HepG2 (cell line): ENCODE results near the gene PLPP3. TPM values are rescaled to one million over a fixed set of nuclear protein-coding genes. Genes with fewer than 3 reads are reported as not detected.

Source experiments
- ARID3A ChIP-seq: IDR thresholded peaks from 2 replicates; pipeline ENCODE4 v1.6.1; 2012; ENCODE audit warnings: low read depth, low read length, improper control_type of control experiment
- GLI4 ChIP-seq: sonication (generic); formaldehyde crosslinking; IDR thresholded peaks from 2 replicates; pipeline ENCODE4 v1.5.1; 2020; ENCODE audit warnings: missing genetic modification reagents, mild to moderate bottlenecking, moderate library complexity, borderline replicate concordance
- HHEX ChIP-seq: IDR thresholded peaks from 2 replicates; pipeline ENCODE4 v1.6.1; 2016; ENCODE audit warnings: control low read depth
- KLF15 ChIP-seq: sonication (generic); formaldehyde crosslinking; IDR thresholded peaks from 2 replicates; pipeline ENCODE4 v1.8.1; 2023; ENCODE audit warnings: borderline replicate concordance, mild to moderate bottlenecking, inconsistent platforms, missing genetic modification reagents, mixed read lengths
- MYC ChIP-seq: sonication (generic); formaldehyde crosslinking; IDR thresholded peaks from 2 replicates; pipeline ENCODE4 v1.9.0; 2021; ENCODE audit warnings: missing genetic modification reagents, borderline replicate concordance
- RFX1 ChIP-seq: fragments of 450-650 bp; IDR thresholded peaks from 2 replicates; pipeline ENCODE4 v1.6.1; 2017
- RFXANK ChIP-seq: IDR thresholded peaks from 2 replicates; pipeline ENCODE4 v1.6.1; 2016
- SIX1 ChIP-seq: sonication (generic); formaldehyde crosslinking; IDR thresholded peaks from 2 replicates; pipeline ENCODE4 v1.4.0; 2020; ENCODE audit warnings: missing genetic modification reagents, borderline replicate concordance
- TFDP1 ChIP-seq: IDR thresholded peaks from 2 replicates; pipeline ENCODE4 v1.6.1; 2016; ENCODE audit warnings: missing compliant biosample characterization, missing genetic modification reagents, borderline replicate concordance
- TSC22D2 ChIP-seq: sonication (generic); formaldehyde crosslinking; IDR thresholded peaks from 2 replicates; pipeline ENCODE4 v1.5.1; 2020; ENCODE audit warnings: missing genetic modification reagents, mild to moderate bottlenecking, borderline replicate concordance
- ZMYM2 ChIP-seq: sonication (generic); formaldehyde crosslinking; IDR thresholded peaks from 2 replicates; pipeline ENCODE4 v1.8.0; 2022; ENCODE audit warnings: mild to moderate bottlenecking, missing genetic modification reagents
- ZNF292 ChIP-seq: sonication (generic); formaldehyde crosslinking; IDR thresholded peaks from 2 replicates; pipeline ENCODE4 v1.8.1; 2022; ENCODE audit warnings: mild to moderate bottlenecking, low read depth, missing genetic modification reagents, borderline replicate concordance
- ZNF296 ChIP-seq: sonication (generic); formaldehyde crosslinking; conservative IDR thresholded peaks from 2 replicates; pipeline ENCODE4 v1.5.0; 2020; ENCODE audit warnings: mild to moderate bottlenecking, missing genetic modification reagents
- ZNF598 ChIP-seq: sonication (generic); formaldehyde crosslinking; IDR thresholded peaks from 2 replicates; pipeline ENCODE4 v1.5.1; 2020; ENCODE audit warnings: mild to moderate bottlenecking, missing genetic modification reagents, borderline replicate concordance
- polyA plus RNA-seq, 8 experiments: library from polyadenylated mRNA; depleted of rRNA in 3 of 8; stranded (reverse) in 7 of 8; unstranded in 1 of 8; fragments of >200 nt; fragmentation: Illumina TruSeq in 4 of 8; extraction: Trizol in 4 of 8; gene quantifications; 2 replicates each; pipeline versions ENCODE4 v1.2.1 to v1.2.3, GENCODE V29; 2011 to 2016; ENCODE audit warnings: low read depth in 4 of 8, missing spikeins in 1 of 8, mixed read lengths in 1 of 8; ENCODE audit not compliant: insufficient read depth in 1 of 8
- total RNA-seq, 5 experiments: library from RNA; depleted of rRNA; stranded (reverse); fragments of >200 nt; fragmentation: Illumina TruSeq; extraction: Trizol; gene quantifications; 2 replicates each; pipeline ENCODE4 v1.2.3, GENCODE V29; 2016; ENCODE audit warnings: low read depth in 1 of 5
- TF ChIP-seq, protein P1 (sequence below): sonication (generic); formaldehyde crosslinking; IDR thresholded peaks from 2 replicates; pipeline ENCODE4 v1.4.0; 2020; ENCODE audit warnings: missing genetic modification reagents, borderline replicate concordance
- TF ChIP-seq, protein P2 (sequence below): sonication (generic); formaldehyde crosslinking; IDR thresholded peaks from 2 replicates; pipeline ENCODE4 v1.5.0; 2020; ENCODE audit warnings: missing genetic modification reagents
- TF ChIP-seq, protein P3 (sequence below): sonication (generic); formaldehyde crosslinking; IDR thresholded peaks from 2 replicates; pipeline ENCODE4 v1.4.0; 2020; ENCODE audit warnings: missing genetic modification reagents

The PLPP3 gene
- total and polyA plus RNA-seq, 2 of the 13 experiments (the other 11 are each of a cell fraction or from before 2014, with no cell fraction given), result 49.7 to 65.8 TPM

DNA sequence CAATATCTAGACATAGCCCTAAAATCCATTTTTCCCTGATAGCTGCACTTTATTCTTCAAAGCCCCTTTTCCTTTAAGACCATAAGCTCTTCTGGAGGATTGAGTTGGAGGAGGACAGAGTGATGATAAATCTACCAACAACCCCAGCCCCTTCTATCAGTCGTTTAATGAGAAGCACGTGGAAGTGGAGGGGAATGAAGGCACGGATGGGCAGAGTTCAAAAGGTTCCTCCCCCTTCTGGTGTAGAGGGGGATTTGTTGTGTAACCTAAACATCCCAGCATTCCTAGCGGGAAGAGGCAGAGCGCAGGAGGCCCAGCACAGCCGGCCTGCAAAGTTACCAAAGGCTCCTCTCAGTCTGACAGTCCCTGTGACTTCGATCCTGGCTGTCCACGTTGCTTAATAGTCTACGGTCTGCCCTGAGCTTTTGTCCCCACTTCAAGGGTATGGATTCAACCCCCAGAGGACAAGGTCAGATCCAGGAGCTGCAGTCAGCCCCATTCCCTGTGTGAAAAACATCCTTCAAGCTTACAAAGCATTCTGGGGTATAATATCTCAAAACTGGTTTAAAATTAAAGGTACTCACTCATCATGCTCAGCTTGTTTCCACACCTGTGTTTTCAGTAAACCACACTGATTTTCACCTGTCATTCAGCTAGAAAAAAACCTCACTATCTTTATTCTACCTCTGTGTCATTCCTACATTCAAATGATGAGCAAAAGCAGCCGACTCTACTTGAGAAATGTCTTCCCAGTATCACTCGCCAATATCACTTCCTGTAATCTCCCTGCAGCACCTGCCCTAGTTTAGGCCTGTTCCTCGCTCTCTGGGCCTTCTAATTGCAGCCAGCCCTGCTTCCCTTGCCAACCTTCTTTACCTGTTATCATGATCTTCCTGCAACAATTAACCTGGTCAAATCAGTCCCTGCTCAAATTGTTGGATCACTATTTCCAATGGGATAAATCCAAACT, 117.9 kb downstream of the PLPP3 start (continued):
- TF ChIP-seq, protein P1, sequence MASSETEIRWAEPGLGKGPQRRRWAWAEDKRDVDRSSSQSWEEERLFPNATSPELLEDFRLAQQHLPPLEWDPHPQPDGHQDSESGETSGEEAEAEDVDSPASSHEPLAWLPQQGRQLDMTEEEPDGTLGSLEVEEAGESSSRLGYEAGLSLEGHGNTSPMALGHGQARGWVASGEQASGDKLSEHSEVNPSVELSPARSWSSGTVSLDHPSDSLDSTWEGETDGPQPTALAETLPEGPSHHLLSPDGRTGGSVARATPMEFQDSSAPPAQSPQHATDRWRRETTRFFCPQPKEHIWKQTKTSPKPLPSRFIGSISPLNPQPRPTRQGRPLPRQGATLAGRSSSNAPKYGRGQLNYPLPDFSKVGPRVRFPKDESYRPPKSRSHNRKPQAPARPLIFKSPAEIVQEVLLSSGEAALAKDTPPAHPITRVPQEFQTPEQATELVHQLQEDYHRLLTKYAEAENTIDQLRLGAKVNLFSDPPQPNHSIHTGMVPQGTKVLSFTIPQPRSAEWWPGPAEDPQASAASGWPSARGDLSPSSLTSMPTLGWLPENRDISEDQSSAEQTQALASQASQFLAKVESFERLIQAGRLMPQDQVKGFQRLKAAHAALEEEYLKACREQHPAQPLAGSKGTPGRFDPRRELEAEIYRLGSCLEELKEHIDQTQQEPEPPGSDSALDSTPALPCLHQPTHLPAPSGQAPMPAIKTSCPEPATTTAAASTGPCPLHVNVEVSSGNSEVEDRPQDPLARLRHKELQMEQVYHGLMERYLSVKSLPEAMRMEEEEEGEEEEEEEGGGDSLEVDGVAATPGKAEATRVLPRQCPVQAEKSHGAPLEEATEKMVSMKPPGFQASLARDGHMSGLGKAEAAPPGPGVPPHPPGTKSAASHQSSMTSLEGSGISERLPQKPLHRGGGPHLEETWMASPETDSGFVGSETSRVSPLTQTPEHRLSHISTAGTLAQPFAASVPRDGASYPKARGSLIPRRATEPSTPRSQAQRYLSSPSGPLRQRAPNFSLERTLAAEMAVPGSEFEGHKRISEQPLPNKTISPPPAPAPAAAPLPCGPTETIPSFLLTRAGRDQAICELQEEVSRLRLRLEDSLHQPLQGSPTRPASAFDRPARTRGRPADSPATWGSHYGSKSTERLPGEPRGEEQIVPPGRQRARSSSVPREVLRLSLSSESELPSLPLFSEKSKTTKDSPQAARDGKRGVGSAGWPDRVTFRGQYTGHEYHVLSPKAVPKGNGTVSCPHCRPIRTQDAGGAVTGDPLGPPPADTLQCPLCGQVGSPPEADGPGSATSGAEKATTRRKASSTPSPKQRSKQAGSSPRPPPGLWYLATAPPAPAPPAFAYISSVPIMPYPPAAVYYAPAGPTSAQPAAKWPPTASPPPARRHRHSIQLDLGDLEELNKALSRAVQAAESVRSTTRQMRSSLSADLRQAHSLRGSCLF (CRISPR knock-in tag), result no peak
- no peak for TF ChIP-seq TSC22D2 (CRISPR knock-in tag)
- TF ChIP-seq KLF15 (CRISPR knock-in tag), result no peak
- no peak for TF ChIP-seq ARID3A
- 0 out of 2 replicates have a peak, but pooled peaks have one; percentile 33 for TF ChIP-seq ZNF598
- no peak for TF ChIP-seq RFX1
- peak; percentile 94 for TF ChIP-seq ZNF292 (CRISPR knock-in tag)
- TF ChIP-seq, protein P2, sequence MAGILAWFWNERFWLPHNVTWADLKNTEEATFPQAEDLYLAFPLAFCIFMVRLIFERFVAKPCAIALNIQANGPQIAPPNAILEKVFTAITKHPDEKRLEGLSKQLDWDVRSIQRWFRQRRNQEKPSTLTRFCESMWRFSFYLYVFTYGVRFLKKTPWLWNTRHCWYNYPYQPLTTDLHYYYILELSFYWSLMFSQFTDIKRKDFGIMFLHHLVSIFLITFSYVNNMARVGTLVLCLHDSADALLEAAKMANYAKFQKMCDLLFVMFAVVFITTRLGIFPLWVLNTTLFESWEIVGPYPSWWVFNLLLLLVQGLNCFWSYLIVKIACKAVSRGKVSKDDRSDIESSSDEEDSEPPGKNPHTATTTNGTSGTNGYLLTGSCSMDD (CRISPR knock-in tag), result no peak
- peak; percentile 64; the same call in 1 of the 2 replicates for TF ChIP-seq ZMYM2 (CRISPR knock-in tag)
- TF ChIP-seq MYC (CRISPR knock-in tag), result peak; percentile 89
- peak; percentile 89 for TF ChIP-seq TFDP1 (CRISPR knock-in tag)
- TF ChIP-seq, protein P3, sequence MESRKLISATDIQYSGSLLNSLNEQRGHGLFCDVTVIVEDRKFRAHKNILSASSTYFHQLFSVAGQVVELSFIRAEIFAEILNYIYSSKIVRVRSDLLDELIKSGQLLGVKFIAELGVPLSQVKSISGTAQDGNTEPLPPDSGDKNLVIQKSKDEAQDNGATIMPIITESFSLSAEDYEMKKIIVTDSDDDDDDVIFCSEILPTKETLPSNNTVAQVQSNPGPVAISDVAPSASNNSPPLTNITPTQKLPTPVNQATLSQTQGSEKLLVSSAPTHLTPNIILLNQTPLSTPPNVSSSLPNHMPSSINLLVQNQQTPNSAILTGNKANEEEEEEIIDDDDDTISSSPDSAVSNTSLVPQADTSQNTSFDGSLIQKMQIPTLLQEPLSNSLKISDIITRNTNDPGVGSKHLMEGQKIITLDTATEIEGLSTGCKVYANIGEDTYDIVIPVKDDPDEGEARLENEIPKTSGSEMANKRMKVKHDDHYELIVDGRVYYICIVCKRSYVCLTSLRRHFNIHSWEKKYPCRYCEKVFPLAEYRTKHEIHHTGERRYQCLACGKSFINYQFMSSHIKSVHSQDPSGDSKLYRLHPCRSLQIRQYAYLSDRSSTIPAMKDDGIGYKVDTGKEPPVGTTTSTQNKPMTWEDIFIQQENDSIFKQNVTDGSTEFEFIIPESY (CRISPR knock-in tag), result peak; percentile 54; the same call in 1 of the 2 replicates
- TF ChIP-seq SIX1 (CRISPR knock-in tag), result no peak; the same call in 1 of the 2 replicates
- TF ChIP-seq HHEX (CRISPR knock-in tag), result peak; percentile 72
- peak; percentile 53; the same call in 1 of the 2 replicates for TF ChIP-seq RFXANK (CRISPR knock-in tag)
- no peak for TF ChIP-seq ZNF296 (CRISPR knock-in tag)
- TF ChIP-seq GLI4 (CRISPR knock-in tag), result no peak
